GM18502 (cell line): ENCODE data around the gene SLC30A9.

Experiments
- ATAC-seq: cut with Tn5 transposase; IDR thresholded peaks from one replicate; pipeline ENCODE4 v1.9.1; 2021; ENCODE audit warnings: mild to moderate bottlenecking; ENCODE audit not compliant: unreplicated experiment, poor library complexity

The SLC30A9 gene

DNA sequence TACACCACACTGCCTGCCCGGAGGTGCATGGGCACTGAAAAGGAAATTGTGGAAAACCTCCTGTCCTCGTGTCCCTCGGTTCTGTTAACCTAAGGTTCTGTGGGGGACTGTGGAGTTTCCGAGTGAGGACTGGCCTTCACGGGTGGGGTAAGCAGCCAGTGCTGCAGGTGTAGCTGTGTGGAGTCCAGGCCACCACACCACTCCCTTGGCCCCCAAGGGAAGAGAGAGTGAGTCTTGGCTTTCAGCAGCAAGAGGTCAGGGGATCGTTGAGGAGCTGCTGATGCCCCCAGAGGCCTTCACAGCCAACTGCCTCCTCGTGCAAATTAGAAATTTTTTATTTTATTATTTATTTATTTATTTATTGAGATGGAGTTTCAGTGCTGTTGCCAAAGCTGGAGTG, 141.8 kb downstream of the SLC30A9 start:
- ATAC-seq: no peak

DNA sequence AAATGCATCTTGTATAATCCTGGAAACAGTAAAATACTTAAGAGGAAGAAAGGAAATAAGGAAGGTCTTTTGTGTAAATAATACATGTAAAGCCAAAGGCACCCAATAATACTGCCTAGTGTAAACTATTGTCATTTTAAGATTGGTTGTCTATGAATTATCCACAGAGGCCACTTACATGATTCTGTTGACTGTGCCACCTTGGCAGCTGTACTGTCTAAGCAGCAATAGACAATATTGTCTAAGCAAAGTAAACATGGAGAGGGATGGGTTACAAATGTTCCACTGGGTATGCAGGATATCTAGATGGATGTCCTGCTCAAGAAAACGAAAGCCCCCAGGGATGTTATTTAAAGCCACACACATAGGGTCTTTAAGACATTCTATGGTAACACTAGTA, 142.7 kb downstream of the SLC30A9 start:
- no peak for ATAC-seq

DNA sequence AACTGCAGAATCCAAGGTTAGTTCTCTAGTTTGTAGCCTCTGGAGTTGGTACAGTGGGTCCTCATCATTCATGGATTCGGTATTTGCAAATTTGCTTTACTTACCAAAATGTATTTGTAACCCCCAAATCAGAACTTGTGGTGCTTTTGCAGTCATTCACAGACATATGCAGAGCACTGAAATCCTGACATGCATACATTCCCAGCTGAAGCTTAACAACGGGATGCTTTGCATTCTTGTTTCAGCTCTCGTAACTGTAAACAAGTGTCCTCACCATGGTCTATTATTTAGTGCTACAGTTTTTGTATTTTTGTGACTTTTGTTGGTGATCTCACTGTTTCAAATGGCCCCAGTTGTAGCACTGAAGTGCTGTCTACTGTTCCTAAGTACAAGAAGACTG, 146.0 kb downstream of the SLC30A9 start:
- no peak for ATAC-seq
